Measurements from ENCODE around the gene SYNDIG1. TPM values are rescaled to one million over a fixed set of nuclear protein-coding genes. Genes with fewer than 3 reads are reported as not detected.

SYNDIG1 gene
- total and polyA plus RNA-seq, 4 experiments from 2014 or later, result not detected

GRCh38 chr20:24690408-24690807, 221.0 kb downstream of the SYNDIG1 start:
- DNase-seq, result no peak
- intact Hi-C loops (cut with micrococcal nuclease), result no loop called here

GRCh38 chr20:24691901-24692351, 222.5 kb downstream of the SYNDIG1 start:
- H3K4me3 Mint-ChIP-seq, result no peak overlapping the region
- H3K36me3 ChIP-seq (ENCODE audit: insufficient read depth, low read length), result no peaks in the 10 kb centered on the region
- DNase-seq, result no peak
- no peaks in the 10 kb centered on the region for H3K27me3 ChIP-seq (ENCODE audit: insufficient read depth, low read length)
- no peak overlapping the region for H3K27ac ChIP-seq (ENCODE audit: low read depth, low read length)
- no peaks in the 10 kb centered on the region for H3K9me3 ChIP-seq (ENCODE audit: control insufficient read depth in 1 of 2, low read length in 2 of 2)
- peaks cover 0 to 3% of the 10 kb centered on the region in 2 donors for H3K36me3 Mint-ChIP-seq
- H3K4me1 ChIP-seq (ENCODE audit: insufficient read depth, low read length), result no peaks in the 10 kb centered on the region
- H3K27me3 Mint-ChIP-seq, result peaks cover 3 to 18% of the 10 kb centered on the region in 2 donors
- H3K4me1 Mint-ChIP-seq, result no peaks in the 10 kb centered on the region
- peaks cover 0 to 7% (median under 1%) of the 10 kb centered on the region in 8 donors for H3K9me3 Mint-ChIP-seq
- ChIA-PET POLR2A (ENCODE audit: partially characterized antibody) (no interaction called here), CTCF (ENCODE audit: partially characterized antibody) (interaction anchor here (0.6 kb wide), 1 partner anchor 13 kb away, joined by 3 read pairs; no protein-coding TSS in a partner anchor)
- intact Hi-C loops (cut with micrococcal nuclease), result no loop called here
- H3K4me3 ChIP-seq (ENCODE audit: low read length in 2 of 2), result no peak overlapping the region
- no peak overlapping the region for H3K27ac Mint-ChIP-seq

More at GRCh38 chr20:24690408-24690807, 221.0 kb downstream of the SYNDIG1 start:
- Mint-ChIP-seq H3K36me3 (no peaks in the 10 kb centered on the region), H3K27me3 (peaks cover 2 to 11% of the 10 kb centered on the region in 2 donors), H3K27ac (no peak overlapping the region), H3K9me3 (peaks cover 0 to 7% (median 1%) of the 10 kb centered on the region in 8 donors), H3K4me3 (no peak overlapping the region), H3K4me1 (no peaks in the 10 kb centered on the region)
- Histone ChIP-seq H3K4me3 (ENCODE audit: low read length in 2 of 2) (no peak overlapping the region), H3K27ac (ENCODE audit: low read depth, low read length) (no peak overlapping the region), H3K4me1 (ENCODE audit: insufficient read depth, low read length) (no peaks in the 10 kb centered on the region), H3K27me3 (ENCODE audit: insufficient read depth, low read length) (no peaks in the 10 kb centered on the region), H3K9me3 (ENCODE audit: control insufficient read depth in 1 of 2, low read length in 2 of 2) (no peaks in the 10 kb centered on the region), H3K36me3 (ENCODE audit: insufficient read depth, low read length) (no peaks in the 10 kb centered on the region)
- ChIA-PET CTCF (ENCODE audit: partially characterized antibody) (no interaction called here), POLR2A (ENCODE audit: partially characterized antibody) (no interaction called here)

GRCh38 chr20:24692446-24693200, 223.2 kb downstream of the SYNDIG1 start:
- DNase-seq, result no peak
- Mint-ChIP-seq H3K27ac (no peak overlapping the region), H3K36me3 (peaks cover 0 to 3% of the 10 kb centered on the region in 2 donors), H3K4me3 (no peak overlapping the region), H3K9me3 (peaks cover 0 to 5% (median under 1%) of the 10 kb centered on the region in 8 donors), H3K27me3 (peaks cover 3 to 15% of the 10 kb centered on the region in 2 donors), H3K4me1 (no peaks in the 10 kb centered on the region)
- H3K27ac ChIP-seq (ENCODE audit: low read depth, low read length), result no peak overlapping the region
- ChIA-PET CTCF (ENCODE audit: partially characterized antibody) (no interaction called here), POLR2A (ENCODE audit: partially characterized antibody) (no interaction called here)
- H3K9me3 ChIP-seq (ENCODE audit: control insufficient read depth in 1 of 2, low read length in 2 of 2), result no peaks in the 10 kb centered on the region
- no peaks in the 10 kb centered on the region for H3K4me1 ChIP-seq (ENCODE audit: insufficient read depth, low read length)
- H3K4me3 ChIP-seq (ENCODE audit: low read length in 2 of 2), result no peak overlapping the region
- H3K27me3 ChIP-seq (ENCODE audit: insufficient read depth, low read length), result no peaks in the 10 kb centered on the region
- no peaks in the 10 kb centered on the region for H3K36me3 ChIP-seq (ENCODE audit: insufficient read depth, low read length)
- intact Hi-C loops (cut with micrococcal nuclease), result no loop called here

GRCh38 chr20:24693466-24694156, 224.2 kb downstream of the SYNDIG1 start:
- Mint-ChIP-seq H3K27ac (no peak overlapping the region), H3K9me3 (peaks cover 0 to 2% (median 0%) of the 10 kb centered on the region in 8 donors), H3K36me3 (peaks cover 0 to 3% of the 10 kb centered on the region in 2 donors), H3K4me3 (no peak overlapping the region), H3K27me3 (peaks cover 1 to 15% of the 10 kb centered on the region in 2 donors), H3K4me1 (no peaks in the 10 kb centered on the region)
- intact Hi-C loops (cut with micrococcal nuclease), result no loop called here
- Histone ChIP-seq H3K36me3 (ENCODE audit: insufficient read depth, low read length) (no peaks in the 10 kb centered on the region), H3K4me1 (ENCODE audit: insufficient read depth, low read length) (no peaks in the 10 kb centered on the region), H3K27me3 (ENCODE audit: insufficient read depth, low read length) (no peaks in the 10 kb centered on the region), H3K4me3 (ENCODE audit: low read length in 2 of 2) (no peak overlapping the region), H3K27ac (ENCODE audit: low read depth, low read length) (no peak overlapping the region), H3K9me3 (ENCODE audit: control insufficient read depth in 1 of 2, low read length in 2 of 2) (no peaks in the 10 kb centered on the region)
- CTCF ChIA-PET (ENCODE audit: partially characterized antibody), result no interaction called here
- POLR2A ChIA-PET (ENCODE audit: partially characterized antibody), result no interaction called here
- no peak for DNase-seq

- Histone ChIP-seq H3K9me3 (ENCODE audit: control insufficient read depth in 1 of 2, low read length in 2 of 2) (no peaks in the 10 kb centered on the region), H3K27me3 (ENCODE audit: insufficient read depth, low read length) (no peaks in the 10 kb centered on the region), H3K4me1 (ENCODE audit: insufficient read depth, low read length) (no peaks in the 10 kb centered on the region), H3K4me3 (ENCODE audit: low read length in 2 of 2) (no peak overlapping the region), H3K27ac (ENCODE audit: low read depth, low read length) (no peak overlapping the region), H3K36me3 (ENCODE audit: insufficient read depth, low read length) (no peaks in the 10 kb centered on the region)
- CTCF ChIA-PET (ENCODE audit: partially characterized antibody), result no interaction called here
- DNase-seq, result no peak
- POLR2A ChIA-PET (ENCODE audit: partially characterized antibody), result no interaction called here
- no peak overlapping the region for H3K4me3 Mint-ChIP-seq
- no peaks in the 10 kb centered on the region for H3K4me1 Mint-ChIP-seq
- peaks cover 1 to 15% of the 10 kb centered on the region in 2 donors for H3K27me3 Mint-ChIP-seq
- H3K27ac Mint-ChIP-seq, result no peak overlapping the region
- intact Hi-C loops (cut with micrococcal nuclease), result no loop called here
- H3K9me3 Mint-ChIP-seq, result peaks cover 0 to 2% (median 0%) of the 10 kb centered on the region in 8 donors
- H3K36me3 Mint-ChIP-seq, result peaks cover 0 to 3% of the 10 kb centered on the region in 2 donors
Measured at GRCh38 chr20:24694157-24694726, 224.8 kb downstream of the SYNDIG1 start.

GRCh38 chr20:24694727-24695528, 225.5 kb downstream of the SYNDIG1 start:
- ChIA-PET CTCF (ENCODE audit: partially characterized antibody) (no interaction called here), POLR2A (ENCODE audit: partially characterized antibody) (no interaction called here)
- intact Hi-C loops (cut with micrococcal nuclease), result no loop called here
- H3K27ac ChIP-seq (ENCODE audit: low read depth, low read length), result no peak overlapping the region
- no peaks in the 10 kb centered on the region for H3K36me3 ChIP-seq (ENCODE audit: insufficient read depth, low read length)
- no peak for DNase-seq
- H3K27me3 ChIP-seq (ENCODE audit: insufficient read depth, low read length), result no peaks in the 10 kb centered on the region
- Mint-ChIP-seq H3K4me1 (no peaks in the 10 kb centered on the region), H3K4me3 (no peak overlapping the region), H3K27ac (no peak overlapping the region), H3K27me3 (peaks cover 3 to 15% of the 10 kb centered on the region in 2 donors), H3K9me3 (peaks cover 0 to 2% (median 0%) of the 10 kb centered on the region in 8 donors), H3K36me3 (peaks cover 0 to 3% of the 10 kb centered on the region in 2 donors)
- H3K4me1 ChIP-seq (ENCODE audit: insufficient read depth, low read length), result no peaks in the 10 kb centered on the region
- H3K4me3 ChIP-seq (ENCODE audit: low read length in 2 of 2), result no peak overlapping the region
- H3K9me3 ChIP-seq (ENCODE audit: control insufficient read depth in 1 of 2, low read length in 2 of 2), result no peaks in the 10 kb centered on the region

Data from CD4-positive, alpha-beta memory T cell (primary cell).